H1 (cell line): ENCODE measurements around the gene RAB33A. TPM values are rescaled to one million over a fixed set of nuclear protein-coding genes. Genes with fewer than 3 reads are reported as not detected.

Experiments
- CREB1 ChIP-seq: IDR thresholded peaks from 2 replicates; pipeline ENCODE4 v1.6.1; 2012; ENCODE audit warnings: inconsistent platforms
- CTBP2 ChIP-seq: IDR thresholded peaks from 2 replicates; pipeline ENCODE4 v1.7.0; 2011; ENCODE audit warnings: borderline replicate concordance, mild to moderate bottlenecking, moderate library complexity, mixed read lengths, low read length; ENCODE audit not compliant: insufficient read depth, insufficient read length
- NRF1 ChIP-seq: IDR thresholded peaks from 2 replicates; pipeline ENCODE4 v1.6.1; 2011; ENCODE audit warnings: mild to moderate bottlenecking, low read depth, low read length, improper control_type of control experiment
- TEAD4 ChIP-seq: IDR thresholded peaks from 2 replicates; pipeline ENCODE4 v1.6.1; 2012; ENCODE audit warnings: low read depth, low read length, inconsistent platforms, mixed read lengths
- polyA plus RNA-seq, 7 experiments: library from polyadenylated mRNA; depleted of rRNA in 3 of 7; stranded (reverse) in 5 of 7; unstranded in 2 of 7; fragments of >200 nt in 5 of 7; fragments of 200-250 nt in 2 of 7; gene quantifications; 1 replicate in 5 of 7; 2 replicates in 1 of 7; 4 replicates in 1 of 7; pipeline versions ENCODE4 v1.2.1 to v1.2.3, GENCODE V29; 2011 to 2013; ENCODE audit warnings: missing spikeins in 2 of 7, mixed read lengths in 2 of 7
- total RNA-seq: library from RNA; stranded (reverse); fragmentation: NEBNext Ultra II Directional; extraction: Animal tissue kit (Norgen Biotek cat#: 25700); gene quantifications from 2 replicates; pipeline ENCODE4 v1.2.1, GENCODE V29; 2021
- TF ChIP-seq, protein P1 (sequence below): IDR thresholded peaks from 2 replicates; pipeline ENCODE4 v1.6.1; 2012; ENCODE audit warnings: low read length, inconsistent platforms

The RAB33A gene
- total and polyA plus RNA-seq, 2 of the 8 experiments (the other 6 are each of a cell fraction or from before 2014, with no cell fraction given), result 2.8 to 4.6 TPM

DNA sequence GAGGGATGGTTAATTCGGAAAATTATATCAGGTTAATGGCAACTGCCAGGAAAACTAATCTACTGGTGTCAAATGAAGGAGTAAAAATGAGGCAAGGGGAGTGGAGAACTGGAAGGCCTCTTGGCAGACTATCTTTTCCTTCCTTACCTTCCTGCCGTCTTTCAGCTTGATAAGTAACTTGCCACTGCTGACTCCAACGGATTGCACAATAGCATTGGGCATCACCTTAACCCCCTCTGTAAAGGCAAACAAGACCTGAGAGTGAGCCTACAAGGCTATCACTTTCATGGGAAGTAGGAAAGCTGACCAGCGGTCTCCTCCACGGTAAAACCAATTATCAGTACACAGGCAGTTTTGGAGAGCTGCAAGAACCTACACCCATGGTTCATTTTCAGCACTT, 35.3 kb upstream of the RAB33A start (continued):
- no peak for TF ChIP-seq TEAD4
- TF ChIP-seq CREB1, result no peak
- no peak for TF ChIP-seq NRF1
- TF ChIP-seq CTBP2, result no peak
- TF ChIP-seq, protein P1, sequence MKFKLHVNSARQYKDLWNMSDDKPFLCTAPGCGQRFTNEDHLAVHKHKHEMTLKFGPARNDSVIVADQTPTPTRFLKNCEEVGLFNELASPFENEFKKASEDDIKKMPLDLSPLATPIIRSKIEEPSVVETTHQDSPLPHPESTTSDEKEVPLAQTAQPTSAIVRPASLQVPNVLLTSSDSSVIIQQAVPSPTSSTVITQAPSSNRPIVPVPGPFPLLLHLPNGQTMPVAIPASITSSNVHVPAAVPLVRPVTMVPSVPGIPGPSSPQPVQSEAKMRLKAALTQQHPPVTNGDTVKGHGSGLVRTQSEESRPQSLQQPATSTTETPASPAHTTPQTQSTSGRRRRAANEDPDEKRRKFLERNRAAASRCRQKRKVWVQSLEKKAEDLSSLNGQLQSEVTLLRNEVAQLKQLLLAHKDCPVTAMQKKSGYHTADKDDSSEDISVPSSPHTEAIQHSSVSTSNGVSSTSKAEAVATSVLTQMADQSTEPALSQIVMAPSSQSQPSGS, result no peak
